K562 (cell line): Measurements from ENCODE around the gene TRERF1. TPM values are rescaled to one million over a fixed set of nuclear protein-coding genes. Genes with fewer than 3 reads are reported as not detected.

ENCODE experiments used
- ARNT ChIP-seq, 2 experiments: fragments of 450-650 bp; IDR thresholded peaks; 2 replicates each; pipeline ENCODE4 v1.6.1; 2016; ENCODE audit warnings: mild to moderate bottlenecking in 1 of 2
- ATF3 ChIP-seq, 2 experiments: fragments of 450-650 bp in 1 of 2; sonication (generic) in 1 of 2; formaldehyde crosslinking in 1 of 2; IDR thresholded peaks in 1 of 2; conservative IDR thresholded peaks in 1 of 2; 2 replicates each; pipeline versions ENCODE4 v1.6.1 to v1.8.1; 2016 to 2023; ENCODE audit warnings: mild to moderate bottlenecking in 2 of 2, moderate library complexity in 2 of 2, inconsistent platforms in 1 of 2, missing genetic modification reagents in 1 of 2
- C11orf30 ChIP-seq: fragments of 450-650 bp; IDR thresholded peaks from 2 replicates; pipeline ENCODE4 v1.6.1; 2016; ENCODE audit warnings: low read depth, mild to moderate bottlenecking
- CXXC5 ChIP-seq: fragments of 250-450 bp; sonication (Bioruptor Pico); IDR thresholded peaks from 2 replicates; pipeline ENCODE4 v1.8.0; 2022; ENCODE audit warnings: inconsistent platforms, mild to moderate bottlenecking, moderate library complexity
- ESRRB ChIP-seq: fragments of 250-450 bp; sonication (Bioruptor Pico); IDR thresholded peaks from 2 replicates; pipeline ENCODE4 v1.5.0; 2020; ENCODE audit warnings: mild to moderate bottlenecking, moderate library complexity, borderline replicate concordance
- ETV1 ChIP-seq: fragments of 450-650 bp; conservative IDR thresholded peaks from 2 replicates; pipeline ENCODE4 v1.6.1; 2016; ENCODE audit warnings: missing genetic modification characterization, control low read depth, low read depth, missing compliant biosample characterization
- HDAC6 ChIP-seq: IDR thresholded peaks from 2 replicates; pipeline ENCODE4 v1.6.1; 2012; ENCODE audit warnings: low read depth, mild to moderate bottlenecking, control low read depth, inconsistent platforms, low read length, moderate library complexity
- IFI16 ChIP-seq: fragments of 250-450 bp; sonication (Bioruptor Pico); IDR thresholded peaks from 2 replicates; pipeline ENCODE4 v2.1.2; 2022; ENCODE audit warnings: mild to moderate bottlenecking, inconsistent platforms
- PRDM10 ChIP-seq: fragments of 450-650 bp; IDR thresholded peaks from 2 replicates; pipeline ENCODE4 v1.6.1; 2018; ENCODE audit not compliant: partially characterized antibody
- PYGO2 ChIP-seq: fragments of 450-650 bp; IDR thresholded peaks from 2 replicates; pipeline ENCODE4 v1.6.1; 2016; ENCODE audit warnings: mild to moderate bottlenecking, missing genetic modification characterization, moderate library complexity, missing compliant biosample characterization
- TEAD1 ChIP-seq, 2 experiments: fragments of 450-650 bp in 1 of 2; sonication (generic) in 1 of 2; formaldehyde crosslinking; IDR thresholded peaks; 2 replicates each; pipeline versions ENCODE4 v1.4.0 to v1.8.0; 2020 to 2022; ENCODE audit warnings: mild to moderate bottlenecking in 2 of 2, missing genetic modification reagents in 1 of 2
- TRIM24 ChIP-seq, 2 experiments: fragments of 450-650 bp; IDR thresholded peaks; 2 replicates each; pipeline ENCODE4 v1.6.1; 2016
- U2AF2 ChIP-seq: fragments of 200-400 bp; formaldehyde crosslinking; optimal IDR thresholded peaks from 2 replicates; pipeline ENCODE3; 2017; ENCODE audit warnings: low read depth, mild to moderate bottlenecking, low read length
- ZNF140 ChIP-seq: fragments of 250-450 bp; sonication (Bioruptor Pico); IDR thresholded peaks from 2 replicates; pipeline ENCODE4 v1.8.0; 2021; ENCODE audit warnings: moderate library complexity, mild to moderate bottlenecking, inconsistent platforms
- ZNF354B ChIP-seq: fragments of 250-450 bp; sonication (Bioruptor Pico); IDR thresholded peaks from 2 replicates; pipeline ENCODE4 v1.4.0; 2020
- ZNF431 ChIP-seq: sonication (generic); formaldehyde crosslinking; IDR thresholded peaks from 2 replicates; pipeline ENCODE4 v1.8.0; 2022; ENCODE audit warnings: mild to moderate bottlenecking, missing genetic modification reagents
- ZNF655 ChIP-seq: fragments of 250-450 bp; sonication (Bioruptor Pico); IDR thresholded peaks from 2 replicates; pipeline ENCODE4 v1.5.0; 2021
- ZNF76 ChIP-seq: fragments of 250-450 bp; sonication (Bioruptor Pico); IDR thresholded peaks from 2 replicates; pipeline ENCODE4 v1.4.0; 2020; ENCODE audit warnings: mild to moderate bottlenecking, moderate library complexity, borderline replicate concordance
- polyA plus RNA-seq, 8 experiments: library from polyadenylated mRNA; depleted of rRNA in 4 of 8; stranded (reverse) in 5 of 8; unstranded in 3 of 8; fragments of >200 nt; fragmentation: Nextera tagmentation in 2 of 8; fragmentation: Illumina TruSeq in 1 of 8; extraction: Ambion mirVana in 2 of 8; extraction: Trizol in 1 of 8; gene quantifications; 2 replicates each; pipeline versions ENCODE4 v1.2.1 to v1.2.3, GENCODE V29; 2011 to 2014; ENCODE audit warnings: inconsistent platforms in 1 of 8, missing spikeins in 1 of 8
- total RNA-seq, 7 experiments: library from RNA; depleted of rRNA in 6 of 7; stranded (reverse); fragments of >200 nt in 6 of 7; fragmentation: Illumina TruSeq in 2 of 7; extraction: Trizol in 2 of 7; gene quantifications; 2 replicates each; pipeline versions ENCODE4 v1.2.1 to v1.2.3, GENCODE V29; 2011 to 2021; ENCODE audit warnings: low replicate concordance in 1 of 7
- TF ChIP-seq, protein P1 (sequence below): fragments of 250-450 bp; sonication (Bioruptor Pico); IDR thresholded peaks from 2 replicates; pipeline ENCODE4 v1.4.0; 2020; ENCODE audit warnings: mild to moderate bottlenecking, moderate library complexity
- TF ChIP-seq, protein P2 (sequence below): fragments of 450-650 bp; IDR thresholded peaks from 2 replicates; pipeline ENCODE4 v1.6.1; 2016; ENCODE audit warnings: borderline replicate concordance

The TRERF1 gene
- total and polyA plus RNA-seq, 9 of the 15 experiments (the other 6 are each of a cell fraction or from before 2014, with no cell fraction given): 0.04 to 0.20 (median 0.07) TPM; not detected in 3

DNA sequence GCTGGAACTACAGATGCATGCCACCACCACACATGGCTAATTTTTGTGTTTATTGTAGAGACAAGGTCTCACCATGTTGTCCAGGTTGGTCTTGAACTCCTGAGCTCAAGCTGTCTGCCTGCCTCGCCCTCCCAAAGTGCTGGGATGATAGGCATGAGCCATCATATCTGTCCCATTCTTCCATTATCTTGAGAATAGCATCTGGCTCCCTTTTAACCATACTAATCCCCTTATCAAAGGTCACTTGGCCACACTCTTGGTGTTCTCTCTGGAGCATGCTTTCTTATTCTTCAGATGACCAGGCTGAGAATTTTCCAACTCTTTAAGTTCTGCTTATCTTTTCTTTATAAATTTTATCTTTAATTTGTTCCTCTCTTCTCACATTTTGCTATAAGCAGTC, 15.9 kb upstream of the TRERF1 start (continued):
- TF ChIP-seq ATF3 (IDR thresholded peaks at IDR 0.05) (no peak), ATF3 (CRISPR knock-in tag; conservative IDR thresholded peaks at IDR 0.05) (no peak), C11orf30 (no peak), ZNF431 (CRISPR knock-in tag) (no peak), ZNF140 (no peak), ARNT (IDR thresholded peaks at IDR 0.05) (no peak), IFI16 (CRISPR knock-in tag) (no peak), ZNF76 (CRISPR knock-in tag) (no peak), CXXC5 (CRISPR knock-in tag) (no peak), ETV1 (tag) (no peak), HDAC6 (no peak), PYGO2 (no peak), ZNF655 (CRISPR knock-in tag) (no peak), U2AF2 (no peak), ZNF354B (CRISPR knock-in tag) (no peak), TRIM24 (IDR thresholded peaks at IDR 0.05) (peak in 1 of 2 experiments; percentile 31; a peak in 1 of 4 replicates), PRDM10 (no peak), ESRRB (no peak), TEAD1 (CRISPR knock-in tag; IDR thresholded peaks at IDR 0.05) (no peak)
- TF ChIP-seq, protein P1, sequence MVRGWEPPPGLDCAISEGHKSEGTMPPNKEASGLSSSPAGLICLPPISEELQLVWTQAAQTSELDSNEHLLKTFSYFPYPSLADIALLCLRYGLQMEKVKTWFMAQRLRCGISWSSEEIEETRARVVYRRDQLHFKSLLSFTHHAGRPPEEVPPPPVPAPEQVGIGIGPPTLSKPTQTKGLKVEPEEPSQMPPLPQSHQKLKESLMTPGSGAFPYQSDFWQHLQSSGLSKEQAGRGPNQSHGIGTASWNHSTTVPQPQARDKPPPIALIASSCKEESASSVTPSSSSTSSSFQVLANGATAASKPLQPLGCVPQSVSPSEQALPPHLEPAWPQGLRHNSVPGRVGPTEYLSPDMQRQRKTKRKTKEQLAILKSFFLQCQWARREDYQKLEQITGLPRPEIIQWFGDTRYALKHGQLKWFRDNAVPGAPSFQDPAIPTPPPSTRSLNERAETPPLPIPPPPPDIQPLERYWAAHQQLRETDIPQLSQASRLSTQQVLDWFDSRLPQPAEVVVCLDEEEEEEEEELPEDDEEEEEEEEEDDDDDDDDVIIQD (CRISPR knock-in tag): no peak
- TF ChIP-seq, protein P2, sequence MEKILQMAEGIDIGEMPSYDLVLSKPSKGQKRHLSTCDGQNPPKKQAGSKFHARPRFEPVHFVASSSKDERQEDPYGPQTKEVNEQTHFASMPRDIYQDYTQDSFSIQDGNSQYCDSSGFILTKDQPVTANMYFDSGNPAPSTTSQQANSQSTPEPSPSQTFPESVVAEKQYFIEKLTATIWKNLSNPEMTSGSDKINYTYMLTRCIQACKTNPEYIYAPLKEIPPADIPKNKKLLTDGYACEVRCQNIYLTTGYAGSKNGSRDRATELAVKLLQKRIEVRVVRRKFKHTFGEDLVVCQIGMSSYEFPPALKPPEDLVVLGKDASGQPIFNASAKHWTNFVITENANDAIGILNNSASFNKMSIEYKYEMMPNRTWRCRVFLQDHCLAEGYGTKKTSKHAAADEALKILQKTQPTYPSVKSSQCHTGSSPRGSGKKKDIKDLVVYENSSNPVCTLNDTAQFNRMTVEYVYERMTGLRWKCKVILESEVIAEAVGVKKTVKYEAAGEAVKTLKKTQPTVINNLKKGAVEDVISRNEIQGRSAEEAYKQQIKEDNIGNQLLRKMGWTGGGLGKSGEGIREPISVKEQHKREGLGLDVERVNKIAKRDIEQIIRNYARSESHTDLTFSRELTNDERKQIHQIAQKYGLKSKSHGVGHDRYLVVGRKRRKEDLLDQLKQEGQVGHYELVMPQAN: no peak
